Activated T-cell treated with anti-CD3 and anti-CD28 coated beads for 24 hours (primary cell): Measurements from ENCODE around the gene FARS2.
"Not testable (repeated sequence)": the region's sequence is repeated elsewhere in the genome, so short reads cannot be mapped to it uniquely, and the experiment has no call there.

ENCODE experiments used
- DNase-seq: peaks from one replicate; pipeline ENCODE4 v3.0.0-alpha.2; 2020; ENCODE audit warnings: low read depth

FARS2 gene

GRCh38 chr6:5786969-5787720, 525.8 kb downstream of the FARS2 start:
- no peak for DNase-seq

- not testable (repeated sequence) for DNase-seq
Measured at GRCh38 chr6:5789426-5789825, 528.1 kb downstream of the FARS2 start.

GRCh38 chr6:5796555-5796954, 535.2 kb downstream of the FARS2 start:
- DNase-seq: not testable (repeated sequence)

GRCh38 chr6:5806406-5806805, 545.1 kb downstream of the FARS2 start:
- not testable (repeated sequence) for DNase-seq

- no peak for DNase-seq
Measured at GRCh38 chr6:5809450-5809849, 548.1 kb downstream of the FARS2 start.

GRCh38 chr6:5811997-5812396, 550.7 kb downstream of the FARS2 start:
- DNase-seq: no peak

GRCh38 chr6:5813625-5814027, 552.3 kb downstream of the FARS2 start:
- no peak for DNase-seq

- no peak for DNase-seq
Measured at GRCh38 chr6:5814116-5814515, 552.8 kb downstream of the FARS2 start.

- no peak for DNase-seq
Measured at GRCh38 chr6:5814901-5815300, 553.6 kb downstream of the FARS2 start.

- DNase-seq: no peak
Measured at GRCh38 chr6:5817869-5818268, 556.6 kb downstream of the FARS2 start.

GRCh38 chr6:5818959-5819358, 557.6 kb downstream of the FARS2 start:
- DNase-seq: no peak
